HEK293 (cell line): ENCODE results near the gene ENKD1.

Experiments used
- CTCF ChIA-PET: fragments of 350-600 bp; formaldehyde crosslinking; extraction: SDS; loops from one replicate; lab custom pipeline; 2021; ENCODE audit warnings: antibody characterized with exemption; lab: Yijun Ruan, JAX
- POLR2A ChIA-PET: fragments of 300-600 bp; formaldehyde crosslinking; extraction: SDS; loops from one replicate; lab custom pipeline; 2020; ENCODE audit warnings: antibody characterized with exemption, inconsistent platforms; lab: Yijun Ruan, JAX
- H3K27ac ChIP-seq: fragments of 200-500 bp; sonication (Bioruptor generic); 2 replicates; pipeline ENCODE4 v1.5.1; 2014; ENCODE audit warnings: low read depth, low read length, control low read depth, inconsistent platforms; ENCODE audit errors: extremely low read depth
- H3K36me3 ChIP-seq, 2 experiments: fragments of 200-500 bp in 1 of 2; sonication (Bioruptor generic) in 1 of 2; 1 replicate in 1 of 2; 2 replicates in 1 of 2; pipeline ENCODE4 v1.5.1; 2014 to 2017; ENCODE audit warnings: inconsistent platforms in 2 of 2, low read length in 2 of 2; ENCODE audit not compliant: control insufficient read depth in 2 of 2, insufficient read depth in 1 of 2
- H3K4me1 ChIP-seq: fragments of 200-500 bp; sonication (Bioruptor generic); 2 replicates; pipeline ENCODE4 v1.5.1; 2014; ENCODE audit warnings: mild to moderate bottlenecking, low read length, inconsistent platforms; ENCODE audit not compliant: control insufficient read depth, insufficient read depth
- H3K4me3 ChIP-seq: 2 replicates; pipeline ENCODE4 v1.5.1; 2011; ENCODE audit warnings: low read depth, mild to moderate bottlenecking, control low read depth, low read length, moderate library complexity
- H3K9me3 ChIP-seq: fragments of 200-500 bp; sonication (Bioruptor generic); 2 replicates; pipeline ENCODE4 v1.5.1; 2014; ENCODE audit warnings: low read depth, low read length, inconsistent platforms; ENCODE audit not compliant: control insufficient read depth, insufficient read depth
- INSM2 ChIP-seq: fragments of 450-650 bp; formaldehyde crosslinking; IDR thresholded peaks from 2 replicates; pipeline ENCODE4 v1.5.1; 2016; ENCODE audit warnings: missing biosample characterization, missing genetic modification characterization
- OVOL3 ChIP-seq: fragments of 450-650 bp; formaldehyde crosslinking; IDR thresholded peaks from 2 replicates; pipeline ENCODE4 v1.5.1; 2016; ENCODE audit warnings: missing biosample characterization, missing genetic modification characterization
- PATZ1 ChIP-seq: fragments of 450-650 bp; formaldehyde crosslinking; IDR thresholded peaks from 2 replicates; pipeline ENCODE4 v1.5.1; 2016; ENCODE audit warnings: missing biosample characterization, missing genetic modification characterization
- TRIM28 ChIP-seq: IDR thresholded peaks from 2 replicates; pipeline ENCODE4 v1.6.1; 2011; ENCODE audit warnings: low read length, control low read depth, borderline replicate concordance
- WT1 ChIP-seq: fragments of 450-650 bp; formaldehyde crosslinking; IDR thresholded peaks from 2 replicates; pipeline ENCODE4 v1.5.1; 2016; ENCODE audit warnings: missing biosample characterization, missing genetic modification characterization
- ZBTB1 ChIP-seq: fragments of 450-650 bp; formaldehyde crosslinking; IDR thresholded peaks from 2 replicates; pipeline ENCODE4 v1.5.1; 2016; ENCODE audit warnings: missing biosample characterization, missing genetic modification characterization
- ZBTB11 ChIP-seq: fragments of 450-650 bp; formaldehyde crosslinking; conservative IDR thresholded peaks from 2 replicates; pipeline ENCODE4 v1.5.1; 2016; ENCODE audit warnings: low read depth, missing biosample characterization, missing genetic modification characterization
- ZBTB17 ChIP-seq: fragments of 450-650 bp; formaldehyde crosslinking; IDR thresholded peaks from 2 replicates; pipeline ENCODE4 v1.5.1; 2016; ENCODE audit warnings: missing biosample characterization, missing genetic modification characterization
- ZBTB44 ChIP-seq: fragments of 450-650 bp; IDR thresholded peaks from 2 replicates; pipeline ENCODE4 v1.5.1; 2018; ENCODE audit warnings: missing biosample characterization, mild to moderate bottlenecking, missing genetic modification characterization
- ZNF121 ChIP-seq: fragments of 450-650 bp; formaldehyde crosslinking; IDR thresholded peaks from 2 replicates; pipeline ENCODE4 v1.5.1; 2016; ENCODE audit warnings: missing biosample characterization, missing genetic modification characterization
- ZNF184 ChIP-seq: fragments of 450-650 bp; IDR thresholded peaks from 2 replicates; pipeline ENCODE4 v1.5.1; 2018; ENCODE audit warnings: missing biosample characterization, mild to moderate bottlenecking, missing genetic modification characterization
- ZNF202 ChIP-seq: fragments of 450-650 bp; formaldehyde crosslinking; IDR thresholded peaks from 2 replicates; pipeline ENCODE4 v1.5.1; 2016; ENCODE audit warnings: missing biosample characterization, missing genetic modification characterization, borderline replicate concordance
- ZNF211 ChIP-seq: fragments of 450-650 bp; formaldehyde crosslinking; IDR thresholded peaks from 2 replicates; pipeline ENCODE4 v1.5.1; 2016; ENCODE audit warnings: low read depth, missing biosample characterization, missing genetic modification characterization
- ZNF23 ChIP-seq: fragments of 450-650 bp; formaldehyde crosslinking; IDR thresholded peaks from 2 replicates; pipeline ENCODE4 v1.5.1; 2016; ENCODE audit warnings: missing biosample characterization, missing genetic modification characterization, borderline replicate concordance
- ZNF544 ChIP-seq: fragments of 450-650 bp; formaldehyde crosslinking; IDR thresholded peaks from 2 replicates; pipeline ENCODE4 v1.5.0; 2017; ENCODE audit warnings: missing biosample characterization, missing genetic modification characterization
- ZNF660 ChIP-seq: fragments of 450-650 bp; IDR thresholded peaks from 2 replicates; pipeline ENCODE4 v1.5.1; 2018; ENCODE audit warnings: missing biosample characterization, mild to moderate bottlenecking, missing genetic modification characterization
- ZNF747 ChIP-seq: fragments of 450-650 bp; formaldehyde crosslinking; IDR thresholded peaks from 2 replicates; pipeline ENCODE4 v1.5.1; 2016; ENCODE audit warnings: missing biosample characterization, missing genetic modification characterization
- ZNF776 ChIP-seq: fragments of 450-650 bp; formaldehyde crosslinking; IDR thresholded peaks from 2 replicates; pipeline ENCODE4 v1.5.0; 2017; ENCODE audit warnings: missing biosample characterization, missing genetic modification characterization, borderline replicate concordance
- ZSCAN30 ChIP-seq: fragments of 450-650 bp; IDR thresholded peaks from 2 replicates; pipeline ENCODE4 v1.5.1; 2018; ENCODE audit warnings: missing biosample characterization, mild to moderate bottlenecking, missing genetic modification characterization, moderate library complexity
- ZXDB ChIP-seq: fragments of 450-650 bp; formaldehyde crosslinking; IDR thresholded peaks from 2 replicates; pipeline ENCODE4 v1.5.1; 2016; ENCODE audit warnings: missing biosample characterization, missing genetic modification characterization

ENKD1 gene

GRCh38 chr16:67676516-67676915 is 10.0 kb upstream of the ENKD1 start (continued):
- TF ChIP-seq INSM2 (tag by site-specific recombination) (no peak), ZNF184 (tag by site-specific recombination) (no peak)

- H3K36me3 ChIP-seq = peaks cover 0 to 20% of the 10 kb centered on the region in 2 experiments; a peak in 1 of 3 replicates
- no peak overlapping the region for H3K27ac ChIP-seq
- ChIA-PET POLR2A (no interaction called here), CTCF (no interaction called here)
- no peak overlapping the region for H3K4me3 ChIP-seq
- TF ChIP-seq PATZ1 = no peak
- peak; percentile 90 for TF ChIP-seq ZNF121 (tag by site-specific recombination)
- no peaks in the 10 kb centered on the region for H3K9me3 ChIP-seq
- H3K4me1 ChIP-seq = 0 out of 2 replicates have a peak, but pooled peaks cover 3% of the 10 kb centered on the region
These were observed 9.4 kb upstream of the ENKD1 start for GRCh38 chr16:67675999-67676398.

- Histone ChIP-seq H3K27ac (no peak overlapping the region), H3K4me1 (0 out of 2 replicates have a peak, but pooled peaks cover 3% of the 10 kb centered on the region), H3K9me3 (no peaks in the 10 kb centered on the region), H3K36me3 (peaks cover 0 to 20% of the 10 kb centered on the region in 2 experiments; a peak in 1 of 3 replicates), H3K4me3 (no peak overlapping the region)
- TF ChIP-seq ZNF184 (tag by site-specific recombination) = no peak
- no peak for TF ChIP-seq ZBTB44 (tag by site-specific recombination)
- no peak for TF ChIP-seq ZBTB17
- no peak for TF ChIP-seq OVOL3 (tag by site-specific recombination)
- ChIA-PET CTCF (no interaction called here), POLR2A (no interaction called here)
These were observed 9.0 kb upstream of the ENKD1 start for GRCh38 chr16:67675579-67675935.

- H3K27ac ChIP-seq = no peak overlapping the region
- CTCF ChIA-PET = interaction anchor here (0.6 to 1.3 kb wide), 4 partner anchors 39 to 209 kb away, joined by 3 to 4 read pairs (median 3); partner anchors contain the start of gene NRN1L
- POLR2A ChIA-PET = no interaction called here
- H3K4me3 ChIP-seq = no peak overlapping the region
- H3K9me3 ChIP-seq = no peaks in the 10 kb centered on the region
- H3K36me3 ChIP-seq = peaks cover 0 to 18% of the 10 kb centered on the region in 2 experiments; a peak in 1 of 3 replicates
- H3K4me1 ChIP-seq = 0 out of 2 replicates have a peak, but pooled peaks cover 3% of the 10 kb centered on the region
- TF ChIP-seq ZBTB11 = no peak
- no peak for TF ChIP-seq ZNF660
- TF ChIP-seq TRIM28 = no peak
- TF ChIP-seq WT1 = no peak
- TF ChIP-seq ZNF747 (tag by site-specific recombination) = no peak
- no peak for TF ChIP-seq ZBTB1 (tag by site-specific recombination)
- no peak for TF ChIP-seq ZNF544 (tag by site-specific recombination)
- TF ChIP-seq ZNF23 (tag by site-specific recombination) = no peak
- no peak for TF ChIP-seq ZNF776 (tag by site-specific recombination)
- TF ChIP-seq ZNF202 (tag by site-specific recombination) = no peak
- TF ChIP-seq ZXDB (tag by site-specific recombination) = no peak
- no peak for TF ChIP-seq ZSCAN30
- TF ChIP-seq ZNF211 = no peak
These were observed 8.5 kb upstream of the ENKD1 start for GRCh38 chr16:67674851-67675578.
